NCI-H1436 treated with DMSO at 0.1 percent for 48 hours (cell line): ENCODE data around the gene LEPROT.

Experiments used
- DNase-seq: peaks from one replicate; lab custom pipeline; 2025; lab: John Stamatoyannopoulos, UW

Gene LEPROT

GRCh38 chr1:65477414-65478378 lies 57.2 kb downstream of the LEPROT start:
- DNase-seq, result no peak

GRCh38 chr1:65478379-65479026 lies 58.0 kb downstream of the LEPROT start:
- DNase-seq, result no peak

DNA sequence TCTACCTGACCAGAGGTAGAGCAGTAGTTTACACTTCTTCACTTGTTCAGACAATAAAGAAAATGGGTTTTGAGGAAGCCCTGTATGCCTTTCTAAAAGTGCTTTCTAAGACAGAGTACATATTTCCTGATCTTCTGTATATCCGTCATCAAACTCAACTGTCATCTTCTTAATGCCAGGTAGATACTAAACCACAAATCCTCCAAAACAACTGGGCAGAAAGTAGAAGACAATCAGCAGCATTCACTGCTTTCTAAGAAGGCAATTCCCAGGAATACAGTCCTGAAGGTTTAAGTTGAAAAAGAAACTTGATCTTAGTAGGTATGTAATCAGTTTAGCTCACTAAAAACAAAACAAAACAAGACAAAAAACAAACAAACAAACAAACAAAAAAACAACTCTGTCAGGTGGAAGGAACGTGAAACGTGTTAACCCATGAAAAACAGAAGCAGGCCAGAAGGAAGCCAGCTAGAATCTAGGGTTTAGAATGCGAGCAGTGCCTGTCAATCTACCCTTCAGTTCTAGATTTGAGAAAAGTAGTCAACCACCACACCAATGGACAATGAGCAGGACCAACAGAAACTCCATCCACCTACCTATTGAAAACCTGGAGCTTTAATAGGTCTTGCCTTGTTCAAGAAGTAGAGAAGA lies 59.2 kb downstream of the LEPROT start:
- DNase-seq, result no peak

DNA sequence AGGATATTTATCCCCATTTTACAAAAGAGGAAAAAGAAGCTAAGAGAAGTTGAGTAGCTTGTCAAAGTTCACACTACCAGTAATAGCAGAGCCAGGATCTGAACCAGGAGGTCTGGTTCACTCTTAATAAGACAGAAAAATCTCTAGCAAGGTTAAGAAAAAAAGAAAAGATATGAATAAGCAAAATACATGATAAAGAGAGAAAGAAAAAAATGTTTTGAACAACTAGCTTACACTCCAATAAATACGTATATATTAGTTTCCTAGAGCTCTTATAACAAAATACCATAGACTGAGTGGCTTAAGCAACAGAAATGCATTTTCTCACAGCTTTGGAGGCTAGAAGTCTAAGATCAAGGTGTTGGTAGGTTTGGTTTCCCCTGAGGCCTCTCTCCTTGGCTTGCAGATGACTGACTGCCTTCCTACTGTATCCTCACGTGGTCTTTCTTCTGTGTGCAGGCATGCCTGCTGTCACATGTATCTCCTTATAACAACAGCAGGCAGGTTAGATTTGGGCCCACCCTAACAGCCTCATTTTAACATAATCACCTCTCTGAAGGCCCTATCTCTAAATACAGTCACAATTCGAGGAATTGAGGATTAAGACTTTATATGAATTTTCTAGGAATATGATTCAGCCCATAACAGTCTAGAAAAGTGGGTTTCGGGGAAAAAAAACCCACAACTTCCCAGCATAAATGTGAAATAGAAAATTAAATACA lies 60.4 kb downstream of the LEPROT start:
- no peak for DNase-seq

- DNase-seq, result no peak
These were observed 63.7 kb downstream of the LEPROT start for GRCh38 chr1:65483993-65484754.
